Left ventricle myocardium superior (tissue), 1 donor: Measurements from ENCODE around the gene LRRC10. TPM values are rescaled to one million over a fixed set of nuclear protein-coding genes. Genes with fewer than 3 reads are reported as not detected.
"Not testable (repeated sequence)": the region's sequence is repeated elsewhere in the genome, so short reads cannot be mapped to it uniquely, and the experiment has no call there.

Source experiments
- ATAC-seq: fragments of 200-7000 bp; cut with Tn5 transposase; one replicate; pipeline ENCODE4 v1.9.1; 2020; ENCODE audit warnings: mild to moderate bottlenecking, moderate library complexity
- DNase-seq: peaks from one replicate; pipeline ENCODE4 v3.0.0-alpha.2; 2020
- intact Hi-C: fragments of 100-400 bp; cut with micrococcal nuclease; formaldehyde crosslinking; loops from one replicate; pipeline ENCODE4 v1.11.0; 2022
- total RNA-seq: library from RNA; stranded (reverse); fragmentation: NEBNext Ultra II Directional; extraction: Animal tissue kit (Norgen Biotek cat#: 25700); gene quantifications from one replicate; pipeline ENCODE4 v1.2.1, GENCODE V29; 2021
- donor health status: DM: no; HTN: yes; CAD: no; lungs with severe emphysema.

LRRC10 gene
- total RNA-seq, 1 donor from 2014 or later: 50.8 TPM

GRCh38 chr12:69621551-69621950 is 10.8 kb upstream of the LRRC10 start:
- no peak for ATAC-seq
- intact Hi-C loops: no loop called here
- DNase-seq: no peak

DNA sequence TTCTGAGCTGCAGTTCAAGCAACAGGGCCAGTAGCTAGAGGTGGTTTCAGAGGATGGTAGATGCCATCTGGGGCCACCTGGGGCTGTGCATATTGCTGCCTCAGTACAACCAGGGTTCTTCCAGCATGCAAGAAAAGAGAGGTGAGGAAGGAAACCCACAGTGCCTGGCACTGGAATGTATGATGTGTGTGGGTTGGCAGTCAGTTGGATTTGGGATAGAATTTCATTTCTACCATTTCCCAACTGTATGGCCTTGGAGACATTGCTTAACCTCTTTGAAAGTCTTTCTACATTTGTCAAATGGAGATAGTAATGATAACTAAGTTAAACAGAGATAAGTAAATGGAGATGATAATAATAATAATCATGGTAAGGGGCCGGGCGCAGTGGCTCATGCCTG is 10.2 kb upstream of the LRRC10 start:
- intact Hi-C loops: no loop called here
- DNase-seq (no peak), ATAC-seq (no peak)

DNA sequence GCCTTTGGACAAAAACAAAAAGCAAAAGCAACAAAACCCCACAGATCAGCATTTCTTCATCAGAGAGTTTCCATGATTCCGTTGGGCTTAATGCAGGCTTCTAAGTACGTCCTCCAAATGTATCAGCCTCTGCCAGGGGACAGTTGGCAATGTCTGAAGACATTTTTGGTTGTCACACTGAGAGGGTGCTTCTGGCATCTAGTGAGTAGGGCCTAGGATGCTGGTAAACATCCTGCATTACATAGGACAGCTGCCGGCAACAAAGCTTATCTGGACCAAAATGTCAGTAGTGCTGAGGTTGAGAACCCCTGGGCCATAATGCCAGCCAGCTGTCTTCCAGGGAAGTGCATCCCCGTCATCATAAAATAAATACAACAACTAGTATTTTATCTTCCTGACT is 9.4 kb upstream of the LRRC10 start:
- peak; percentile 60 for ATAC-seq

GRCh38 chr12:69619050-69619449 is 8.3 kb upstream of the LRRC10 start:
- intact Hi-C loops: no loop called here
- no peak for ATAC-seq
- no peak for DNase-seq

More for the DNA sequence above, 9.4 kb upstream of the LRRC10 start:
- DNase-seq: no peak
- intact Hi-C loops: no loop called here

DNA sequence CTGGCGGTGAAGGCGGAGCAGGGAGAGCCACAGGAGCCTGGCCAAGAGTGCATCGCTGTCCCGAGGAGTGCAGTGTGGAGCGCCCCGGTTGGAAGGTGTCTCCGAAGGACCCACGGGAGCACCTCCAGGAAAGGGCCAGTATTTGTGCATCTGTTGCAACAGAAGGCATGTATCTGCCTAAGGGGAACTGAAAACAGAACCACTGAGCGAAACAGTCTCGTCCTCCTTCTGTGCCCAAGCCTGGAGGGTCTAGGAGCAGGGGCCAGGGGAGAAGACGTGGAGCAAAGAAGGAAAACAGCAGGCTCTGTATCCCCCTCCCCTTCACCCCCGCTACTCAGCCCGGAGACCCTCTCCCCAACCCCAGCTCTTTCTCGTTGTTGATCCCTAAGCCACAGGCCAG is 5.3 kb upstream of the LRRC10 start:
- DNase-seq: no peak
- intact Hi-C loops: no loop called here
- no peak for ATAC-seq

- no peak for DNase-seq
- intact Hi-C loops: no loop called here
- peak; percentile 20 for ATAC-seq
Observed at GRCh38 chr12:69613351-69613750, 2.6 kb upstream of the LRRC10 start.

DNA sequence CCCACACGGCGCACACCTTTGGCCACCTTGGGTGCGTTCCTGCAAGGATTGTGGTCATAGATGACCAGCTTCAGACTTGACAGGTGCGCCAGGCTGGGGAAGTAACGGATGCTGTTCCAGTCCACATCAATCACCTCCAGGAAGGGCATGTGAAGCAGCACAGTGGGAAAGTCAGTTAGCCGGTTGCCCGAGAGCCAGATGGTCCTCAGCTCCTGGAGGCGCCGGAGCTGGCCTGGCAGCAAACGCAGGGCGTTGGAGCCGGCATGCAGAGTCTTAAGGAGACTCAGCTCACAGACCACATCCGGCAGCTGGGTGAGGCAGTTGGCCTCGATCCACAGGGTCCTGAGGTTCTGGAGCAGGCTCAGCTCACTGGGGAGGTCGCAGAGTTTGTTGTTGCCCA is 581 bp downstream of the LRRC10 start:
- ATAC-seq: peak; percentile 35
- intact Hi-C loops: no loop called here
- no peak for DNase-seq

- intact Hi-C loops: no loop called here
Observed at GRCh38 chr12:69608114-69608513, 2.6 kb downstream of the LRRC10 start.

GRCh38 chr12:69604275-69604674 is 6.4 kb downstream of the LRRC10 start:
- intact Hi-C loops, DNase-seq, ATAC-seq: not testable (repeated sequence)

More at GRCh38 chr12:69608114-69608513, 2.6 kb downstream of the LRRC10 start:
- DNase-seq (no peak), ATAC-seq (no peak)

GRCh38 chr12:69603556-69603955 is 7.2 kb downstream of the LRRC10 start:
- DNase-seq, intact Hi-C loops, ATAC-seq: not testable (repeated sequence)

DNA sequence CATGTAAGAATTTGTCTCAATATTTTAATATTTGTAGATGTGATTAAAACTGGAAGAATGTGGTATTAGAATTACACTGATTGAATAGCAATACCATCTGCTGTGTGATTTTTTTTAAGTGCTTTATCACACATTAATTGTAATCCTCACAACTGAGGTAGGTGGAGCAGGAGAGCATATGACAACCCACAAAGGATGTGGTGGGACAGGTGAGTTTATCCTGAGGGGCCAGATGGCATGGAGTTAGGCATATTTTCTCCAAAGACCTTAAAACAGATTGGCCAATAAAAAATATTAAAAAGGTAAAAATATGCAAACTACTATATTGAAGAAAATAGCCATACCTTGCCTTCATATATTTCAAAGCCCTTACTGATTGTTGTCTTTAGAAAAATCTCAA is 7.8 kb downstream of the LRRC10 start:
- DNase-seq: no peak
- no peak for ATAC-seq
- intact Hi-C loops: no loop called here

- DNase-seq (no peak), ATAC-seq (no peak)
- intact Hi-C loops: no loop called here
Observed at GRCh38 chr12:69601962-69602685, 8.6 kb downstream of the LRRC10 start.

DNA sequence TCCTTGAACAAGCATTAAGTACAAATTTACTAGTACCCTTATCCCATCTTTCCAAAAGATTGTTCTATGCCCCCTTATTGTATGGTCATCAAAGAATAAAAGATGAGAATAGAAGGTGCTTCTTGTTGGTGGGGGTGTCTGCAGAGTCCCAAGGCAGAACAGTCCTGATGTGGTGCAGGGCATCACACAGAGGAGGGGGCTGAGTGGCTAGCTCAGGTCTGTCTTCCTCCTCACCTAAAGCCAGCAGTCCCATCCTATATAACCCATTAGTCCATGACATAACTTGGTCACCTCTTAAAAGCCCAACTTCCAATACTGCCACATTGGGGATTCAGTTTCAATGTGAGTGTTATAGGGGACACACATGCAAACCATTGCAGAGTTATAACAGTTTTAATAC is 9.9 kb downstream of the LRRC10 start:
- intact Hi-C loops: no loop called here
- ATAC-seq (no peak), DNase-seq (no peak)

DNA sequence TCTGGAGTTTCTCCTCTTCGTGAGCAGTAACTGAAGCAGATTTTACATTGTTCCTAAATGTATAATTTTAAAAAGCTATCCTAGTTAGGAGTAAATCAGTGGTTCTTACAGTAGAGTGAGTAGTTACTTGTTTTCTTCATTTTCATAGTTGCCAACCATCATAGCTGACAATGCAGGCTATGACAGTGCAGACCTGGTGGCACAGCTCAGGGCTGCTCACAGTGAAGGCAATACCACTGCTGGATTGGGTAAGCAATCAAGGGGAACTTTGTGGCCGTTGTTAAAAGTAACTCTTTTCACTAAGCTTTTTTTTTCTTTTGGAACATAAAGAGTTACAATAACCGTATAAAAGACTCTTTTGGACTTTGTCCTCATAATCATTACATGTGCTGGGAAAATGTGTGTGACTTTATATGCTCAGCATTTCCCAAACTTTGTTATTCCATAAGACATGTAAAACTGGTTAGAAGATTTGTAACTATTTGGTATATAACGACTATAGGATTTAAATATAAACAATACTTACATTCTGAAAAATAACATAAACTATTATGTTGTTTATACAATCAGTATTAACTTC is 12.4 kb downstream of the LRRC10 start:
- ATAC-seq (no peak), DNase-seq (no peak)
- intact Hi-C loops: no loop called here

- DNase-seq (no peak), ATAC-seq (peak; percentile 57)
- intact Hi-C loops: no loop called here
Observed at GRCh38 chr12:69595689-69596088, 15.0 kb downstream of the LRRC10 start.

DNA sequence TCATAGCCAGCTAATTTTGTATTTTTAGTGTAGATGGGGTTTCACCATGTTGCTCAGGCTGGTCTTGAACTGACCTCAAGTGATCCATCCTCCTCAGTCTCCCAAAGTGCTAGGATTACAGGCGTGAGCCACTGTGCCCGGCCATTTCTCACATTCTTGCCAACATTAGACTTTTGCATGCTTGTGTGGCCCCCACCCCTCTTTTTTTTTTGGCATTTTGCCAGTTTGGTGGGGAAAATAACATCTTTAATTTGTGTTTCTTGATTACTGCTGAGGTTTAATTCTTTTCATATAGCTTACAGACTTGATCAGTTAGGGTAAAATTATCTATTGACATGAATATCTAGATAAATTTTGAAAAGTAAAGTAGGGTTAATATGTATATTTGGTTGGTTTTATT is 21.6 kb downstream of the LRRC10 start:
- ATAC-seq (no peak), DNase-seq (no peak)
- intact Hi-C loops: no loop called here

DNA sequence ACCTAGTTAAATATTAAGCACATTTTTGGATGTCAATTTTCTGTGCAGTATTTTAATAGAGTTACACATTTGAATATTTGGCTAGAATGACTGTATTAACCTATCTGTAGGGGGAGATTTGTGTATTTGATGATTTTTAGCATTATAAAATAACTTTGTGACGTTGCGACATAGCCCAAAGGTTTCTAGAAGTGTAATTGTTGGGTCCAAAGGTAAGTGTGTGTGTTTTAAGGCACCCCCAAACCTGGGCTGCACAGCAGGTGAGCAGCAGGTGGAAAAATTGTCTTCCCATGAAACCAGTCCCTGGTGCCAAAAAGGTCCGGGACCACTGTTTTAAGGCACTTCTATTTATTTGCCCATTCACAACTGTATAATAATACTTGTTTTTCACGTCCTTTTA is 22.2 kb downstream of the LRRC10 start:
- DNase-seq (no peak), ATAC-seq (no peak)
- intact Hi-C loops: no loop called here

- intact Hi-C loops: no loop called here
- DNase-seq (peak; percentile 98), ATAC-seq (peak; percentile 100)
Observed at GRCh38 chr12:69585189-69586062, 25.3 kb downstream of the LRRC10 start, which contains the start of gene CCT2. Gene CCT2 (plus strand): TSS chr12:69585459. CDS start chr12:69585522, 63 bp downstream.

DNA sequence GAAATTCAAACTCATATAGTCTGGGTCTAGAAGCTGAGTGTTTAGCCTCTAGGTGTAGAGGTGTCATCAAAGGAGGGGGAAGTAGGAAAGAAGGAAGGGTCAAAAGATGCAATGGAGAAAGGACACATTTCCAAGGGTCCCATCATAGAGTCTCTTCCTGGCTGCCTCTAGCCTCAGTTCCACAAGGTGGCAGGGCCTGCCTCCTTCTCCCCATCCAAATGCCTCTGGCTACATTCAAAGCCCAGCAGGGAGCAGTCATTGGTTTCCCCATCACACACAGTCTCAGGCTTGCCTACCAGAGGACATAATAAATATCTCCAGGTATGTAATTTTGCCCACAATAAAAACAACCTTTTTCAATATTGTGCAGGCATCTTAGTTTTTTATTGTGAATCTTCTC is 27.5 kb downstream of the LRRC10 start:
- ATAC-seq: no peak
- no peak for DNase-seq
- intact Hi-C loops: no loop called here

- DNase-seq (no peak), ATAC-seq (no peak)
- intact Hi-C loops: no loop called here
Observed at GRCh38 chr12:69580074-69580473, 30.6 kb downstream of the LRRC10 start.
